Stimulated activated CD4-positive, alpha-beta T cell treated with anti-CD3 and anti-CD28 coated beads, Interleukin-15, amount 100 ng/mL, for 1 hour (primary cell): ENCODE data around the gene OSMR.

Experiments
- DNase-seq, 2 donors: peaks; one replicate each; pipeline ENCODE4 v3.0.0-alpha.2; 2020; ENCODE audit warnings: low read depth in 1 of 2, low spot score in 1 of 2

The OSMR gene

DNA sequence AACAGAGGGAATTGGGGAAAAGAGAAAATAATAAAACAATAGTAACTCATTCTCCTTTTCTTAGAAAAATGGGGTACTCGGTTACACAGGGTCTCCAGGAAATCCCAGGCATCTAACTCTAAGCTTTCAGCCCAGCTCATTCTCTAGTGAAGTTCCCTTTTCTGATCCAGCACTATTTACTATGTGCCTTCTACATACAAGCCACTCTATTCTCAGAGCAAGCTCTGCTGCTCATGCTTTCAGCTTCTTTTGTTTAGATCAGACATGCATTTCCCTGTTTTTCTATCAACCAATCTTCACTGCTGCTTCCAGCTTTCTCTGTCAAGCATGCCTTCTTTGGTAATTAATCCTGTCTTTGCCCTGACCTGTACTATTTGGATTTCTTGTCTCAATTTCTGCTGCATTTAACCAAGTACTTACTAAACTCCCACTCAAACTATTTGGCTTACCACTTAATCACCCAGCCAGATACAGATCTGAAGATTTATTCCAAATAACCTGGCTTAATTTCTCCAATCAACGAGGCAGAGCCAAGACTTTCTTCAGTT is 25.3 kb downstream of the OSMR start:
- DNase-seq: no peak

DNA sequence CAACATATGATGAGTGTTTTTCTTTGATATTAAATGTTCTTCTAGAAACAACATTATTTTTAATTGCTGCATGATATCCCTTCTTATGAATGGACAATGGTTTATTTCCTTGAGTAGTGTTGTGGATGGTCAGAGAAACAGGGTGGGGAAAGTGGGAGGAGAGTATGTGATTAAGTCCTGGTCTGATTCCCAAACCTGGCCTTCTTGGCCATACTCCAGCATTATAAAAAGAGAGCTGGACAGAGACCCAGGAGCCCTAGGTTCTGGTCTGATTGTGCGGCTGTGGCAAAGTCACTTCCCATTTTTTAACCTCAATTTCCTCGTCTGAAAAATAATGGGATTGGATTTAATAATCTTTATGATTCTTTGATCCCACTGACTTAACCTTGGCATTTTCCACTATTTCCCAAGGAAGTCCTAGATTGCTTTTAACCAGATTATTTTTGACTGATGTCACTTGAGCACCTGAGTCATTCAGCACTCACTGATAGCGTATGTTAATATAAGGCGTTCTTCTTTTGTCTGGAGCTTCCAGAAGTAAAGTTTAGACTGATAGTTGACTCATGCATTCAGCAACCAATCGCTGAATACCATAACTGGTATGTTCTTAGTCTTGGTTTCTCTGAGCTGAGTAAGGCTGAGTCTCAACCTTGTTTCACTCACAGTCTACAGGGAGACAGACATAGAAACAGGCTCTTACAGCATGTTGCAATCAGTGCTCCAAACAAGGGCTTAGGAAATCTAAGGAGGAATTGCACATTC is 26.2 kb downstream of the OSMR start:
- DNase-seq: no peak

DNA sequence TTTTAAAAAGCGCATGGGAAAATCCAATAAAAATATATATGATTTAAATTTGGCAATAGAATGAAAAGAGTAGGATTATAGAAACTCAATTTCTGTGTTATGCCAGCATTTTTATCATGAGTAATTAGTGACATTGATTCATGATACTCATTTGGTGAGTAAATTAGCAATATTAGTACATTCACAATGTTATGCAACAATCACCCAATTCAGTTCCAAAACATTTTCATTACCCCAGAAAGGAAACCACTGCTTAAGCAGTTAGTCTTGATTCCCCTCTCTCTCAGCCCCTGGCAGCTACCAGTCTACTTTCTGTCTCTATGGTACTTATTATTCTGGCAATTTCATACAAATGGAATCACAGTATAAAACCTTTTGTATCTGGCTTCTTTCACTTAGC is 27.0 kb downstream of the OSMR start:
- DNase-seq: no peak

DNA sequence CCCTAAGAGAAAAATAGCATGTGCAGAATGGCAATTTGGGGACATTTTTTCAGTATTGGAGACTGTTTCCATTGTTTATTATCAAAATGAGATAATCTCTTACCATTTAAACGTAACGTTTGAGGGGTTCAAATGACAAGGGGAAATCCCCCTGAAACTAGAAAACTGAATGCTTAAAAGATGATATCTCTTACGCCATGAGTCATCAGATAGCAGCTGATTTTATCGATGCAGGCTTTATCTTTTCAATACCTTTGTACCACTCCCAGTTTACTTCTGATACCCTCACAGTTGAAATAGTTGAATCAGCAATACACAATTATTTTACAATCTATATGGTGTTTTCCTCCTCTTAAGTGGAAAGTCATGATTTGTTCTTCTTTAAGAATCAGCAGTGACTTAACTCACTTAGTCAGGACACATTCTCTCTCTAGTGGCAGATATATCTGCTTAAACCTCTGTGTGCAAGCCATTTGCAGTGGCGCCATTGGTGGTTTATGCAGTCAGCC is 29.2 kb downstream of the OSMR start:
- no peak for DNase-seq

DNA sequence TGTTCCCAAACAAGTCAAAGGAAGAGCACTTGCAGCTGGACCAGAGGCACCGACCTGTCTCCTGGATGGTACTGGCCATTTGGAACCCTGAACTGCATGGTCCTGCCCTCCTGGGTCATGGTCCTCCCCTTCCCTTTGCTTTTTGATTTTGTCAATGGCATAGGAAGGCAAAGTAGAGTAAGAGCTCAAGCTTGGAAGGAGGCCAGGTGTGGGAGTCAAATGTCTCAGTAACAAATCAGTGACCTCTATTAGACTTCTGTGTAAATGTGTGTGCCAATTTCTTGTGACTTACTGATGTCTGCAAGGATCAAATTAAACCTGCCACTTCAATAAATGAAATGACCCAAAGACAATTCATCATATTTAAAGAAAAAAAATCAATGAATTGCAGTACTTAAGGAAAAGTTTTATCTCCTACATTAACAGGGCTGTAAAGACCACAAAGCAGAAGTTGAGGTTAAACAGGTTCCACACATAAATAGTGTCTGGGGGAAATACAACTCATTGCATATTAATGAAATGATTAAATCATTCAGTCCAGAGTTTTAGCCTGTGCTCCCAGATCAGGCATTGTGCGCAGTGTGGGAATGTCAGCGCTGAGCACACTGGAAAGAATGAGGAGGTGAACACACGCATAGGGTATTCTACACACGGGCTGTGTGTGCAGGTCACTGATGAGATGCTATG is 32.7 kb downstream of the OSMR start:
- no peak for DNase-seq

DNA sequence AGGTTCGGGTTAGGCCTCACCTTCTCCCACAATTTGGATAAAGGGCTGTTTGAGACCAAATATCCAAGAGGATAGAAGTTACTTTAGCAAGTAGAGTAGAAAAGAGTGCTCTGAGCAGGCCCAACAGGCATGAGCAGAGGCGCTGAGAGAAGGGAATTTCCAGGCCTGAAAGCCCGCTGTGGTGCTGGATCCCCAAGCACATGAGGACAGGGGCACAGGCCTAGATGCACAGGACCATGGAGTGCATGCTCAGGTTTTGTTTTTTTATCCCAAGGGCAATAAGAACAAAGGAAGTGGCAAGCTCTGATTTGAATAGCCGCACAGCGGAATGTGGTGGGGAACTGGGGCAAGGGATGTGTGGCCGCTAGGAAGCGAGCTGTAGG is 33.3 kb downstream of the OSMR start:
- no peak for DNase-seq

DNA sequence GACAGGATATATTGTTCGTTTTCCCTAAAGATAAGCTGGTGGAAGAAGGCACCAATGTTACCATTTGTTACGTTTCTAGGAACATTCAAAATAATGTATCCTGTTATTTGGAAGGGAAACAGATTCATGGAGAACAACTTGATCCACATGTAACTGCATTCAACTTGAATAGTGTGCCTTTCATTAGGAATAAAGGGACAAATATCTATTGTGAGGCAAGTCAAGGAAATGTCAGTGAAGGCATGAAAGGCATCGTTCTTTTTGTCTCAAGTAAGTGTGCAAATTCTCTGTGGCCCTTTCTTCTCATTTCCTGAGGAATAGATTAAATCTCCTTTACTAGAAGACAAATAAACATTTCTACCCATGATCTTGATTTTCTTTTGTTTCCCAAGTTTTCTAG is 38.0 kb downstream of the OSMR start:
- DNase-seq: no peak

DNA sequence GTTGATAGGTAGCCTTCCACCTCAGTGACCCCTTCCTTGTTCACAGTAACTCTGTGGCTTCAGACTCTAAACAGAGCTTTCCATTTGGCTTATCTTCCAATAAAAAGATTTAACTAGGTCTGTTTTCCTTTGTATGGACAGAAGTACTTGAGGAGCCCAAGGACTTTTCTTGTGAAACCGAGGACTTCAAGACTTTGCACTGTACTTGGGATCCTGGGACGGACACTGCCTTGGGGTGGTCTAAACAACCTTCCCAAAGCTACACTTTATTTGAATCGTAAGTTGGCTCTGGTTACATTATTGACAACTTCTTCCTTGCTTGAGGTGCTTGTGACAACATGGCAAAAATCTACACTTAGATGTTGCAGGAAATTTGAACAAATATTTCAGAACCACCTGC is 39.4 kb downstream of the OSMR start:
- no peak for DNase-seq

DNA sequence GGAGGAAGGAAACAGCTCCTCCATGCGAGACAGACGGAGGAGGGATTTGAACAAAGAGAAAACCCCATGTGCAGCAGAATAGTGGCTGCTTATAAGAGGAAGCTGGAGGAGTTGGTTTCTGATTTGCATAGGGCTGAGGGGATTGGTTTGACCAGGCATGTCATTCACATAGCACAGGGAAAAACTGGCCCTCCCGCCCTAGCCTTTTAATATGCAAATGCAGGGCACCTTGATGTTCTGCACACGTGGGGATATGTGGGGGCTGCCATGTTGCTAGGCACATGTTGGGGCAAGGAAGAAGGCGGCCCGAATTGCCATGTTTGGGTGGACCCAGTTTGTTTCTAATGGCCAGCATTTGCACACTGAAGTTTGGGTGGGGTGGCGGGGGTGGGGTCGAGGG is 42.2 kb downstream of the OSMR start:
- DNase-seq: no peak

DNA sequence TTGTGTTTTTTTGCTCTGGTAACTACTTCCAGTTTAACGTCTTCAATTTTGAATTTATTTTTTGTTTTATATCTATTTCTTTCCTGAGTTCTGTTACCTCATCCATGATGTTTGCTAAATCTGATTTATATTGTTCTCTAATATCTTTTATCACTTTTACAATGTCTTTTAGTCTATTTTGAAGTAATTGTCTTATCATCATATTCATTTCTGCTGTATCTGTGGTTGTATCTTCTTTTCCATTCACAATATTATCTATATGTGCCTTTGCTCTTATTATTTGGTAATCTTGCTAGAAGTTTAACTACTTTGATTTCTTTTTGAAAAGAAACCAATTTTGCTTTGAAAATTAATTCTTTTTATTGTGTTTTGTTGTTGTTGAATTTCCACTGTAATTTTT is 43.6 kb downstream of the OSMR start:
- DNase-seq: no peak

DNA sequence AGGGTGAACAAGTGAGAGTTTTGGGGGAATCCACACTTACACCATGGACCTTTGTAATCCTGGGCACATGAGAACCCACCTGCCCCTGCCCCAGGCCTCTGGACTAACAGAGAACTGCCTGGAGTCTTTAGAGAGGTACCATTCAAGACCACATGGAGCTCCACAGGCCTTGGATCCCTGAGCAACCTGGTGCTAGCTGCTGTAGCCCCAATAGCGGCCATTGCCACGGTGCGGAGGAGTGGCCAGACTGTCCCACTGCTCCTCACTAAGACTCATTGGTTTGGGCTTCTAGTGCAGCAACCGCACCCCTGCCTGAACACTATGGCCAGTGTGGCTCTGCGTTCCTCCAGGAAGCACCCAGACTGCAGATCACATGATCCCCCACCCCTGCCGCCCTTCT is 45.8 kb downstream of the OSMR start:
- DNase-seq: no peak

DNA sequence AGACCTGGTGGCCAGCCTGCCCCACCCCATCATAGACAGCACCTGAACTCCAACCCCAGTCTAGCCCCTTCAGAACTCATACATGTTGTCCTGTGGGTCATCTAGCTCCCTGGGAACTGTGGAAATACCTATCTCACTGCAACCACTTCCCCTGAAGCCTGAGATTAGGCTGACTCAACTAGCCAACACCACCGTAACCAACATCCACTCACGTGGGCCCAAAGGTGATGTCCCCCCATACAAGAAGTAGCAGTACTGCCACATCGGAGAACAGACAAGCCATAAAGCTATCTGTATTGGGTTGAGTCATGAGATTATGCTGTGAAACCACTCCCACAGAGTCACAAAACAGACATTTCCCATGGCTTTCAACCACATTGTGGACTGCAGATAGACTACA is 46.6 kb downstream of the OSMR start:
- no peak for DNase-seq

DNA sequence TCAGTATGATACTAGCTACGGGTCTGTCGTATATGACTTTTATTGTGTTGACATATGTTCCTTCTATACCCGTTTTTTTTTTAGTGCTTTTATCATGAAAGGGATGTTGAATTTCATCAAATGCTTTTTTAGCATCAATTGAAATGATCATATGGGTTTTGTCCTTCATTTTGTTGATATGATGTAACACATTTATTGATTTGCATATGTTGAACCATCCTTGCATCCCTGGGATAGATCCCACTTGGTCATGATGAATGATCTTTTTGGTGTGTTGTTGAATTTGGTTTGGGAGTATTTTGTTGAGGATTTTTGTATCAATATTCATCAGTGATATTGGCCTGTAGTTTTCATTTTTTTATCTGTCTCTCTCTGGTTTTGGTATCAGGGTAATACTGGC is 50.9 kb downstream of the OSMR start:
- DNase-seq: no peak

DNA sequence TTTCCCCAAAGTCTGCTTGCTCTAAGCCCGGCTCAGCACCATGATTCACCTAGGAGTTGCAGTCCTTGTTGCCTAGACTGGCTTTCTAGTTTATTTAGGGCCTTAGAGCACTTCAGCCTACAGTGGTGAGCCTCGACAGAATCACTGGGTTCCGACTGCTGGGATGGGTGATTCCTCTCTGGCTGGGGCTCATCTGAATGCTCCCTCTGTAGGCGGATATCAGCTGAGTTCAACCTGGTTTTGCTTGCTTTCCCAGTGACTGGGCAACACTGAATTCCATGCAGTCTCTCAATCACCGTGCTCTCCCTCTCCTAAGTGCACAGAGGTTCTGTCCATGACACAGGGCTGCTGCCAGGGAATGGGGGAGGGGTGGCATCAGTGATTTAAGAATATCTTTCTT is 54.1 kb downstream of the OSMR start:
- no peak for DNase-seq

DNA sequence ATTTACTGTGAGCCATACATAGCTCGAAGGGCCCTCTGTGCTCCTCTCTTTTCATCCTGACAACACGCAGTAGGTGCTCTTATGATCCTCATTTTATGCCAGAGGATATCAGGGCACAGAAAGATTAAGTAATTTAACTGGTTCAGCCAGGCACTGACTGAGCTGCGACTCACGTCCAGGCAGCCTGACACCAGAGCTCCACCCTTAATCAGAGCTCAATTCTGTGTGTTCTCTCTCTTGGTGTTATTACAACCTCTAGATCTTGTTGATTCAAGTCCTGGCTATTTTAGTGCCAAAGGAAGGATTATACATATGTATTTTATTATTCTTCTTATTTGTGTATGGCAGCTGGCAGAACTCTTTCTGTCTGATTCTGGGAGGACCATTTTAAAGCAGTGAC is 59.7 kb downstream of the OSMR start:
- no peak for DNase-seq

DNA sequence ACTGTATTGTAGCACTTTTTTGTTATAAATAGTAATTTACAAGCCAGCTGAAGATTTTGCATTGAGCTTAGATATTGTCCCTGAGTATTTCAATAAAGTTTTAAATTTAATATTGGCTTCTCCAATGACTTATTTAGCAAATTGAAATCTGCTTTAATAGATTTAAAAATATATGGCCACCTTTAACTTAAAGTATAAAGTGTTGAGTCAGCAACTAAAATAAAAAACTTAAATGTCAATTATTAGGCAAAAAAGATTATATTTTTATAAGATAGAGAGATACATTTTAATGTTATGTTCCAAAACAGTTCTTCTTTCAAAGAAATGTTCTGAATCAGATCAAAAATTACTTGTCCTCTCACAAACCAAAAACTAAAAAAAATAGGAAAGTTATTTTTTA is 60.7 kb downstream of the OSMR start:
- DNase-seq: no peak

DNA sequence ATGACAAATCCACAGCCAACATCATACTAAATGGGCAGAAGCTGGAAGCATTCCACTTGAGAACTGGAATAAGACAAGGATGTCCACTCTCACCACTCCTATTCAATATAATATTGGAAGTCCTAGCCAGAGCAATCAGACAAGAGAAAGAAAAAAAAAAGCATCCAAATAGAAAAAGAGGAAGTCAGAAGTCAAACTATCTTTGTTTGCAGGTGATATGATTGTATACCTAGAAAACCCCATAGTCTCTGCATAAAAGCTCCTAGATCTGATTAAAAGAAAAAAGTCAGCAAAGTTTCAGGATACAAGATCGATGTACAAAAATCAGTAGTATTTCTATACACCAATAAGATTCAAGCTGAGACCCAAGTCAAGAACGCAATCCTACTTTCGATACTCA is 66.1 kb downstream of the OSMR start:
- no peak for DNase-seq

DNA sequence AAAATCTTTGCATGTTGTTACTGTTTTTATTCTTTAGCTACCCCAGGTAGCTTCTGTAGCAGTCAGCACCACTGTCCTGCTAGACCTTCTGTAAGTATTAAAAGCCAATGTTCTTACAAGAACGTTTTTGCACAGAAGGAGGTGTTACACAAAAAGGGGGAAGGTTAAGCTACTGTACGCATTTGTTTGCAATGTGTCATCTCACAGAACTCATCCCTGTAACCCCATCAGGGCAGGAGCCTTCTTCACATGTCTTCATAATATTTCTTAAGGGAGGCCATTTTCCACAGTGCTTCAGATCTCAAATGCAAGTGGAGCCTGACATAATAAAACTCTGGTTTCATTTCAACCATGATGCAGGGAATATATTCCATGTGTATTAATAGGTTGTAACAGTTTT is 67.9 kb downstream of the OSMR start:
- DNase-seq: no peak

DNA sequence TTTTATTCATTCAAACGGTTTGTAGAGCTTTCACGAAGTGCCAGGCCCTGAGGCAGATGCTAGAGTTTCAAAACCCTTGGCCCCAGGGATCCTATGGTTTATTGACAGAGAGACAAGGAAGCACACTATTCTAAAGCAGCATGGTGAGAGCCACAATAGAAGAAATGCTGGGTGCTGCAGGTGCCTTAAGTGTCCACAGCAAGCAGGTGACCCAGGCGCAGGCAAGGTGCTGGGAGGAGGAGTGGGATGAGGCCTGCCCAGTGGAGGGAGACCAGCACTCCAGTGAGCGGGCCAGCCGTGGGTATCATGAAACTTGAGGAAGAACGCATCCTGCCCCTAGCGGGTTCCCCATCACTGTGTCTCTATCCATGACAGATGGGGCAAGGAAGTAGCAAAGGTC is 71.0 kb downstream of the OSMR start:
- no peak for DNase-seq

DNA sequence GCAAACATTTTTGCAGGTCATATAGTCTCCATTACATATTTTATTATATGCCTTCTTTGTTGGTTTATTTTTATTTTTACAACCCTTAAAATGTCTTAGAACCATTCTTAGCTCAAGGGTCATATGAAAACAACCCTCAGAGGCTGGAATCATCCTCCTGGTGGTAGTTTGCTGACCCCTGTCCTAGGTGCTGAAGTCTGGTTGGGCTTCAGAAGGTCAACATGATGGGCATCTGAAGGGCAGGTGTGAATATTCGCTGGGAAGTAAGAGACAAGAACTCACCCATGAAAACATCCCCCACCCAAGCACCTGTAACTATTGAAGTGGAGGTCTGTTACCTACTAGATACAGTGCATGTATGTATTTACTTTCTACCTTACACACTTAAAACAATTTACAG is 75.4 kb downstream of the OSMR start:
- DNase-seq: no peak

DNA sequence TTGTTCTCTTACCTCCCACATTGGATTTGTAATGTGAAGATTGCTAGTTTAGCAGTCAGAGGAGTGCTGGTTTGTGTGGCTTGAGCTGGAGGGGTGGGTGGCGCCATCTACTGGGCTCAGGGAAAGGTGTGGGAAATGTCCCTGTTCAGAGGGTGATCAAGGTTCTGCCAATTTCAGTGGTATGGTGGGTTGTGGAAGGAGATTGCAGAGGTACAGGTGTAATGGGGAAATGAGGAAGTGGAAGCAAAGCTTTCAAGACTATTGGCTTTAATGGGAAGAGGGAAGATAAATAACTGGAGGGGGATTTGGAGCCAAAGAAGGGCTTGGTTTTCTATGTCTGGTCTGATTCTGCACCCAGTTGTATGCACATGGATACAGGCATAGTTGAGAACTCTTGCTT is 76.4 kb downstream of the OSMR start:
- peak in 1 of 2 donors; percentile 20 for DNase-seq

DNA sequence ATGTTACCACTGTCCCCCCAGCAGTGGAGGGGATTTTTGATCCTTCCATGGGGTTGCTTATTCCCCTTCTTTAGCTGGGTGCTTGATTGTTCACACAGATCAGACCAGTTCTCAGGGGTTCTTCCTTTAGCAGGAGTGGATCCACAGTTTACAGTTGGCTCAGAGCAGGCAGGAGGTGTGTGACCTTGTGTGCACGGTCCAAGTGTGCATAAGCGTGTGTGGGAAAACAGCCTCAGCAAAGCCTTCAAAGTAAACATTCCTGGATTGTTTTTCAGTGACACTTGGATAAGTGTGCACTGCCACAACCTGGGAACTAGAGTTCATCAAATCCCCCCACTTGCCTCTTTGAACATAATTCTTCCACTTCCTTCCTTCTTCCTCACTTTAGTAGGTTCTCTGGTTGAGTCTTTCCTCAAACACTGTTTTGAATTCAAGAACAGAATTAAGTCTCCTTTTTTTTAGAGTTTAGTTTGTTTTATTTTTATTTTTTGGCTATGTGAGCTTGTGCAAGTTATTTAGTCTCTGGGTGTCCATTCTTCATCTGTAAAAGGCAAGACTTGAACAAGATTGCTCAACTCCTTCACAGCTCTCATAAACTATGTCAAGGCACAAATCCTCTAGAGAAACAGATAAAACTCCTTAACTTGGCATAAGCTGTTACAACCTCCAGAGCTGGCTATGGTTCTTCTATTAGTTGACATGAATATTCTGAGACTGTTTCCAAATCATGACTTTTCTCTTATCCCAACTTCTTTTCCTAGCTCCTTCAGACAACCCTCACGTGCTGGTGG is 78.0 kb downstream of the OSMR start:
- DNase-seq: no peak
